Measurements from ENCODE around the gene ANK3. TPM values are rescaled to one million over a fixed set of nuclear protein-coding genes. Genes with fewer than 3 reads are reported as not detected.

The ANK3 gene
- total and polyA plus RNA-seq, 2 experiments from 2014 or later, result 26.2 to 49.0 TPM

GRCh38 chr10:60138842-60139241 is 250.8 kb downstream of the ANK3 start:
- no peak for DNase-seq (ENCODE audit: low spot score)
- 55% methylated on average over 5 of the region's 5 CpGs for WGBS (ENCODE audit: low lambda C conversion rate, missing lambda C conversion rate)

GRCh38 chr10:60138026-60138425 is 251.6 kb downstream of the ANK3 start:
- H3K4me2 ChIP-seq, result peak overlapping the region; percentile 66
- no peaks in the 10 kb centered on the region for H4K20me1 ChIP-seq (ENCODE audit: insufficient read depth, poor library complexity, severe bottlenecking)
- H2AFZ ChIP-seq, result no peak overlapping the region
- peak overlapping the region; percentile 80 for H3K27ac ChIP-seq
- H3K9me2 ChIP-seq (replicated peaks; ENCODE audit: insufficient read depth), result no peaks in the 10 kb centered on the region
- no peak for DNase-seq (ENCODE audit: low spot score)
- no peak overlapping the region for H3K4me3 ChIP-seq
- H3K9me3 ChIP-seq (ENCODE audit: low read depth), result no peaks in the 10 kb centered on the region
- H3K36me3 ChIP-seq (replicated peaks; ENCODE audit: insufficient read depth, low read depth), result no peaks in the 10 kb centered on the region
- H3K79me2 ChIP-seq, result peaks cover 19% of the 10 kb centered on the region
- TF ChIP-seq, protein P1, sequence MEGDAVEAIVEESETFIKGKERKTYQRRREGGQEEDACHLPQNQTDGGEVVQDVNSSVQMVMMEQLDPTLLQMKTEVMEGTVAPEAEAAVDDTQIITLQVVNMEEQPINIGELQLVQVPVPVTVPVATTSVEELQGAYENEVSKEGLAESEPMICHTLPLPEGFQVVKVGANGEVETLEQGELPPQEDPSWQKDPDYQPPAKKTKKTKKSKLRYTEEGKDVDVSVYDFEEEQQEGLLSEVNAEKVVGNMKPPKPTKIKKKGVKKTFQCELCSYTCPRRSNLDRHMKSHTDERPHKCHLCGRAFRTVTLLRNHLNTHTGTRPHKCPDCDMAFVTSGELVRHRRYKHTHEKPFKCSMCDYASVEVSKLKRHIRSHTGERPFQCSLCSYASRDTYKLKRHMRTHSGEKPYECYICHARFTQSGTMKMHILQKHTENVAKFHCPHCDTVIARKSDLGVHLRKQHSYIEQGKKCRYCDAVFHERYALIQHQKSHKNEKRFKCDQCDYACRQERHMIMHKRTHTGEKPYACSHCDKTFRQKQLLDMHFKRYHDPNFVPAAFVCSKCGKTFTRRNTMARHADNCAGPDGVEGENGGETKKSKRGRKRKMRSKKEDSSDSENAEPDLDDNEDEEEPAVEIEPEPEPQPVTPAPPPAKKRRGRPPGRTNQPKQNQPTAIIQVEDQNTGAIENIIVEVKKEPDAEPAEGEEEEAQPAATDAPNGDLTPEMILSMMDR (IDR thresholded peaks at IDR 0.05; ENCODE audit: poor library complexity), result no peak
- no peak for TF ChIP-seq EZH2phosphoT487 (IDR thresholded peaks at IDR 0.05; ENCODE audit: low read depth, severe bottlenecking, unreplicated experiment)
- TF ChIP-seq EZH2 (IDR thresholded peaks at IDR 0.05; ENCODE audit: borderline replicate concordance), result no peak
- H3K27me3 ChIP-seq, result no peaks in the 10 kb centered on the region
- peaks cover 16% of the 10 kb centered on the region for H3K4me1 ChIP-seq (ENCODE audit: insufficient read depth)

More at GRCh38 chr10:60138842-60139241, 250.8 kb downstream of the ANK3 start:
- TF ChIP-seq EZH2 (IDR thresholded peaks at IDR 0.05; ENCODE audit: borderline replicate concordance) (no peak), EZH2phosphoT487 (IDR thresholded peaks at IDR 0.05; ENCODE audit: low read depth, severe bottlenecking, unreplicated experiment) (no peak)
- TF ChIP-seq, protein P1 (IDR thresholded peaks at IDR 0.05; ENCODE audit: poor library complexity), result no peak
- Histone ChIP-seq H3K79me2 (peaks cover 19% of the 10 kb centered on the region), H3K36me3 (replicated peaks; ENCODE audit: insufficient read depth, low read depth) (no peaks in the 10 kb centered on the region), H3K9me3 (ENCODE audit: low read depth) (no peaks in the 10 kb centered on the region), H3K4me2 (peak overlapping the region; percentile 66), H3K27ac (peak overlapping the region; percentile 80), H3K4me3 (peak overlapping the region; percentile 7), H2AFZ (no peak overlapping the region), H4K20me1 (ENCODE audit: insufficient read depth, poor library complexity, severe bottlenecking) (no peaks in the 10 kb centered on the region), H3K4me1 (ENCODE audit: insufficient read depth) (peaks cover 16% of the 10 kb centered on the region), H3K27me3 (no peaks in the 10 kb centered on the region), H3K9me2 (replicated peaks; ENCODE audit: insufficient read depth) (no peaks in the 10 kb centered on the region)

DNA sequence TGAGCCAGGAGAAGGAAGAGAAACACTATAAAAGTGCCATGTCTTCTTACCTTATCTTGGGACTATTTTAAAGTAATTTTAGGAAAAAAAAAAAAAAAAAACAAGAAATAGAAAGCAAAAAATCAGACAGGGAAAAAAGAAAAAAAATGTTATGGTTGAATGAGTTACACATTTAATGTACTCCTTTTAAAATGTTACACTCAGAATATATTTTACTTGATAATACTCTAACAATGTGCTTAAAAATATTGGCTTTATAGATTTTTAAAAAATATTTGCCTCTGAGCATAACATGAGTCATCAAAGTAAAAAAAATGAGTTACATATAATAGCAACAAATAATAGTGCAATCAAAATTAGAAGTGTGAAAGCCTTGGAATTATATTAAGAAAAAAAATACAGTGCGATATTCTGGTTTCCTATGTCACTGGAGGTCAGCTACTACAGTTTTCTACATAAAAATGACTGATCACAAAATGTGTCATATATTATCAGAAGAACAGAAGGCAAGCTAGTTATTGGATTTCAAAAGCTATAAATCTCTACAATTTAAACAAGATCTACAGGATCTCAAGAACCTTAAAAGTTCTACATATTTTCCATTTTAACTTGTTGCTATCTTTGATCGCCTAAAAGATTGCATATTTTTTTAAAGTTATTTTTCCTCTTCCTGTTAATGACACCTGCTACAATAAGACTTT is 252.2 kb downstream of the ANK3 start:
- Histone ChIP-seq H3K27ac (peak overlapping the region; percentile 80), H3K4me2 (peak overlapping the region; percentile 66)
- 86% methylated on average over 2 of the region's 2 CpGs for WGBS (ENCODE audit: low lambda C conversion rate, missing lambda C conversion rate)

More for the DNA sequence above, 252.2 kb downstream of the ANK3 start:
- TF ChIP-seq EZH2phosphoT487 (IDR thresholded peaks at IDR 0.05; ENCODE audit: low read depth, severe bottlenecking, unreplicated experiment) (no peak), EZH2 (IDR thresholded peaks at IDR 0.05; ENCODE audit: borderline replicate concordance) (no peak)
- TF ChIP-seq, protein P1 (IDR thresholded peaks at IDR 0.05; ENCODE audit: poor library complexity), result no peak
- Histone ChIP-seq H3K36me3 (replicated peaks; ENCODE audit: insufficient read depth, low read depth) (no peaks in the 10 kb centered on the region), H3K79me2 (peaks cover 19% of the 10 kb centered on the region), H4K20me1 (ENCODE audit: insufficient read depth, poor library complexity, severe bottlenecking) (no peaks in the 10 kb centered on the region), H3K9me3 (ENCODE audit: low read depth) (no peaks in the 10 kb centered on the region), H3K4me1 (ENCODE audit: insufficient read depth) (peaks cover 16% of the 10 kb centered on the region), H2AFZ (no peak overlapping the region), H3K4me3 (no peak overlapping the region), H3K9me2 (replicated peaks; ENCODE audit: insufficient read depth) (no peaks in the 10 kb centered on the region), H3K27me3 (no peaks in the 10 kb centered on the region)
- no peak for DNase-seq (ENCODE audit: low spot score)
